IMR-90 (cell line): ENCODE results near the gene WHRN. TPM values are rescaled to one million over a fixed set of nuclear protein-coding genes. Genes with fewer than 3 reads are reported as not detected.

ENCODE experiments used
- ATAC-seq: fragments of 200-7000 bp; cut with Tn5 transposase; 2 replicates; pipeline ENCODE4 v1.9.1; 2020; ENCODE audit warnings: low read depth, mild to moderate bottlenecking, moderate library complexity
- BruUV-seq: library from RNA; stranded (reverse); fragments of 400-500 nt; replicated peaks from 2 replicates; lab custom pipeline; 2021; lab: Mats Ljungman, UMichigan
- CTCF ChIA-PET: fragments of 300-600 bp; formaldehyde crosslinking; extraction: SDS; loops from one replicate; lab custom pipeline; 2021; ENCODE audit warnings: antibody characterized with exemption; lab: Yijun Ruan, JAX
- POLR2A ChIA-PET: fragments of 300-600 bp; sonication (Branson Sonifier 250); formaldehyde crosslinking; loops from one replicate; lab custom pipeline; 2022; ENCODE audit warnings: antibody characterized with exemption; ENCODE audit not compliant: unreplicated experiment; lab: Charles Lee
- DNase-seq: peaks from one replicate; pipeline ENCODE4 v3.0.0; 2013
- H2AFZ ChIP-seq: replicated peaks from 2 replicates; pipeline ENCODE3; 2013; ENCODE audit warnings: low read length, mild to moderate bottlenecking; ENCODE audit not compliant: poor library complexity
- H2AK5ac ChIP-seq: 2 replicates; pipeline ENCODE4 v1.6.1; 2013; ENCODE audit warnings: low read depth, low read length, inconsistent platforms
- H2AK9ac ChIP-seq: replicated peaks from 2 replicates; pipeline ENCODE3; 2013; ENCODE audit warnings: mild to moderate bottlenecking, low read depth, low read length, moderate library complexity; ENCODE audit not compliant: poor library complexity
- H2BK120ac ChIP-seq: 2 replicates; pipeline ENCODE4 v1.6.1; 2013; ENCODE audit warnings: low read depth, low read length, inconsistent platforms
- H2BK15ac ChIP-seq: 3 replicates; pipeline ENCODE4 v1.6.1; 2013; ENCODE audit warnings: low read depth, low read length, inconsistent platforms
- H2BK20ac ChIP-seq: 2 replicates; pipeline ENCODE4 v1.6.1; 2013; ENCODE audit warnings: low read depth, mild to moderate bottlenecking, inconsistent platforms, low read length, moderate library complexity
- H2BK5ac ChIP-seq: 2 replicates; pipeline ENCODE4 v1.6.1; 2013; ENCODE audit warnings: mild to moderate bottlenecking, low read depth, low read length, inconsistent platforms; ENCODE audit not compliant: poor library complexity, severe bottlenecking
- H3K14ac ChIP-seq: replicated peaks from 2 replicates; pipeline ENCODE4 v1.6.1; 2013; ENCODE audit warnings: low read depth, low read length, inconsistent platforms
- H3K18ac ChIP-seq: 2 replicates; pipeline ENCODE4 v1.6.1; 2013; ENCODE audit warnings: low read depth, low read length, control low read depth
- H3K23ac ChIP-seq: 2 replicates; pipeline ENCODE4 v1.6.1; 2013; ENCODE audit warnings: low read depth, low read length, inconsistent platforms
- H3K27ac ChIP-seq: 2 replicates; pipeline ENCODE4 v1.5.1; 2013; ENCODE audit warnings: mild to moderate bottlenecking, control low read depth, low read length; ENCODE audit not compliant: insufficient read depth
- H3K27me3 ChIP-seq: 2 replicates; pipeline ENCODE4 v1.6.1; 2013; ENCODE audit warnings: low read length; ENCODE audit not compliant: control insufficient read depth, insufficient read depth
- H3K36me3 ChIP-seq: 2 replicates; pipeline ENCODE4 v1.6.1; 2013; ENCODE audit warnings: low read length, mixed read lengths; ENCODE audit not compliant: control insufficient read depth, insufficient read depth
- H3K4ac ChIP-seq: 2 replicates; pipeline ENCODE4 v1.6.1; 2013; ENCODE audit warnings: low read depth, low read length, inconsistent platforms
- H3K4me1 ChIP-seq: 2 replicates; pipeline ENCODE4 v1.6.1; 2013; ENCODE audit warnings: low read length, mixed read lengths; ENCODE audit not compliant: control insufficient read depth, insufficient read depth
- H3K4me2 ChIP-seq: 2 replicates; pipeline ENCODE4 v1.6.1; 2013; ENCODE audit warnings: low read depth, mild to moderate bottlenecking, control low read depth, low read length, moderate library complexity
- H3K4me3 ChIP-seq: 2 replicates; pipeline ENCODE4 v1.5.1; 2013; ENCODE audit warnings: low read depth, mild to moderate bottlenecking, control low read depth, low read length, moderate library complexity; ENCODE audit not compliant: insufficient read depth
- H3K56ac ChIP-seq: 2 replicates; pipeline ENCODE4 v1.6.1; 2013; ENCODE audit warnings: low read length, inconsistent platforms; ENCODE audit not compliant: insufficient read depth; ENCODE audit errors: extremely low read depth
- H3K79me1 ChIP-seq, 2 experiments: 2 replicates each; pipeline ENCODE4 v1.6.1; 2013; ENCODE audit warnings: low read length in 2 of 2, inconsistent platforms in 1 of 2, low read depth in 1 of 2
- H3K9ac ChIP-seq: 2 replicates; pipeline ENCODE4 v1.6.1; 2013; ENCODE audit warnings: low read depth, low read length, control low read depth
- H3K9me1 ChIP-seq: 2 replicates; pipeline ENCODE4 v1.6.1; 2013; ENCODE audit warnings: low read length, inconsistent platforms; ENCODE audit not compliant: insufficient read depth
- H3K9me3 ChIP-seq: 2 replicates; pipeline ENCODE4 v1.6.1; 2013; ENCODE audit warnings: low read length; ENCODE audit not compliant: control insufficient read depth, insufficient read depth
- H4K20me1 ChIP-seq: 2 replicates; pipeline ENCODE4 v1.6.1; 2013; ENCODE audit warnings: low read length, inconsistent platforms; ENCODE audit not compliant: insufficient read depth
- H4K5ac ChIP-seq: 2 replicates; pipeline ENCODE4 v1.6.1; 2013; ENCODE audit warnings: mild to moderate bottlenecking, low read depth, low read length, control low read depth
- H4K8ac ChIP-seq, 2 experiments: 2 replicates each; pipeline ENCODE4 v1.6.1; 2013; ENCODE audit warnings: low read depth in 2 of 2, low read length in 2 of 2, control low read depth in 1 of 2, inconsistent platforms in 1 of 2
- H4K91ac ChIP-seq: 2 replicates; pipeline ENCODE4 v1.6.1; 2013; ENCODE audit warnings: low read depth, low read length, inconsistent platforms; ENCODE audit not compliant: insufficient read depth
- CHD1 ChIP-seq: IDR thresholded peaks from 2 replicates; pipeline ENCODE4 v1.6.1; 2012; ENCODE audit warnings: low read depth, low read length, improper control_type of control experiment
- MAFK ChIP-seq: IDR thresholded peaks from 2 replicates; pipeline ENCODE4 v1.6.1; 2012; ENCODE audit warnings: low read depth, low read length, improper control_type of control experiment
- MXI1 ChIP-seq: IDR thresholded peaks from 2 replicates; pipeline ENCODE4 v1.6.1; 2012; ENCODE audit warnings: low read depth, mild to moderate bottlenecking, low read length, moderate library complexity, borderline replicate concordance
- WGBS, 2 experiments: methylation state at CpG; one replicate each; pipeline versions ENCODE4 v1.1.5 to v1.1.7; 2013; ENCODE audit warnings: missing lambda C conversion rate in 2 of 2; ENCODE audit not compliant: insufficient read length in 1 of 2; ENCODE audit errors: extremely low coverage in 2 of 2; 5-methylcytosine and 5-hydroxymethylcytosine counted together
- dilution Hi-C: fragments of 300-500 bp; cut with HindIII; formaldehyde crosslinking; loops from one replicate; pipeline ENCODE4 v1.14.3; 2018; ENCODE audit warnings: low sequenced_read_pairs; ENCODE audit not compliant: unreplicated experiment
- in situ Hi-C: fragments of 300-500 bp; cut with MboI; formaldehyde crosslinking; loops from 3 replicates; pipeline ENCODE4 v1.14.3; 2019; ENCODE audit warnings: low sequenced_read_pairs, inconsistent platforms, mixed read lengths
- intact Hi-C: fragments of 100-400 bp; cut with micrococcal nuclease; formaldehyde crosslinking; loops from 2 replicates; pipeline ENCODE4 v1.10.0; 2022
- polyA plus RNA-seq, 3 experiments: library from polyadenylated mRNA; depleted of rRNA; stranded (reverse); fragments of >200 nt; gene quantifications; 2 replicates each; pipeline ENCODE4 v1.2.3, GENCODE V29; 2012; ENCODE audit warnings: low replicate concordance in 1 of 3
- total RNA-seq: library from RNA; depleted of rRNA; stranded (reverse); fragments of >200 nt; gene quantifications from 2 replicates; pipeline ENCODE4 v1.2.3, GENCODE V29; 2012
- TF ChIP-seq, protein P1 (sequence below): conservative IDR thresholded peaks from 2 replicates; pipeline ENCODE4 v1.5.1; 2012; ENCODE audit warnings: mild to moderate bottlenecking, low read depth, low read length, improper control_type of control experiment

Gene WHRN
- total and polyA plus RNA-seq, 2 of the 4 experiments (the other 2 are of a cell fraction): 0.18 to 2.6 TPM

DNA sequence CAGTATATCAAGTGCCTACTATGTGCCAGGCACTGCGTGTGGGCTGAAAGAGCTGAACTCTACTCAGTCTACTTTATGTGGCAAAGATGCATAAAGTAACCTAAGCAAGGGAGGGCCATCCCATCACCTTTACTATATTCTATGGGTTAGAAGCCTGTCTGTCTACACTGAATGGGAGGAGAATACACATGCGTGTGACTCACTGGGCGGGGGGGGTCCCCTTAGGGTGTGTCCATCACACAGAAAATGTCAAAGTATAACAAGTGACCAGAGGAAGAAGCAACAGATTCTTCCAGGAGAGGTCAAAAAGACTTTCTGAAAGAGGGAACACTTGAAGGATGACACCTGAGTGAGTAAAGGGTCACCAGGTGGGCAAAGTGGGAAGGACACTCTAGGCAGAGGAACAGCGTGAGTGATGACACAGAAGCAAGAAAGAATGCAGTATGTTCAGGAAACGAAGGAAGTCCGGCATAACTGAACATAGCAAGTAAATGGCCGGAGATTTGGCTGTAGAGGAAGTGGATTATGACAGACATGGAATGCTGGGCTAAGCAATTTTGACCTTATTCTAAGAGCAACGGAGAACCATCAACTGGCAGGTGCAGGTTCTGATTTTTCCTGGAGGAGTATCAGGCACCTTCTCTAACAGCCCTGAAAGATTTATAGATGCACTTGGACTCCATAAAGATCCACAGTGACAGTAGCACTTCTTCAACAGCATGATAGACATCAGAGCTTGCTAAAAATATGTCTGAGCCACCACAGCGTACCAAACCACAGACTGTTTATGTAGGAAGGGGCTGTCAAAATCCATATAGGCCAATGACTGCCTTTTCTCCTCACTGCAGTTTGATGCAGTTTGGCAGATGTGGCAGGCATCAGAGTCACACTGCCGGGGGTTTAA lies 8.0 kb upstream of the WHRN start:
- no peak for DNase-seq
- Histone ChIP-seq H2BK5ac (no peak overlapping the region), H3K4me2 (no peak overlapping the region), H3K27me3 (peaks cover 48% of the 10 kb centered on the region), H3K18ac (no peak overlapping the region), H2AK9ac (no peak overlapping the region), H3K9me3 (0 out of 2 replicates have a peak, but pooled peaks cover 1% of the 10 kb centered on the region), H2AFZ (no peak overlapping the region), H3K14ac (no peak overlapping the region), H4K20me1 (no peaks in the 10 kb centered on the region), H3K23ac (no peak overlapping the region), H3K56ac (no peak overlapping the region), H2BK120ac (no peak overlapping the region), H2BK15ac (no peak overlapping the region), H4K8ac (no peak overlapping the region), H2BK20ac (no peak overlapping the region), H3K36me3 (no peaks in the 10 kb centered on the region), H4K91ac (no peak overlapping the region), H3K4me3 (no peak overlapping the region), H3K9ac (no peak overlapping the region), H3K79me1 (no peaks in the 10 kb centered on the region), H3K27ac (no peak overlapping the region), H3K4me1 (no peaks in the 10 kb centered on the region), H3K4ac (no peak overlapping the region), H3K9me1 (no peaks in the 10 kb centered on the region), H4K5ac (no peak overlapping the region), H2AK5ac (no peak overlapping the region)
- dilution Hi-C loops: no loop called here
- TF ChIP-seq CHD1: no peak
- TF ChIP-seq MXI1: no peak
- TF ChIP-seq, protein P1, sequence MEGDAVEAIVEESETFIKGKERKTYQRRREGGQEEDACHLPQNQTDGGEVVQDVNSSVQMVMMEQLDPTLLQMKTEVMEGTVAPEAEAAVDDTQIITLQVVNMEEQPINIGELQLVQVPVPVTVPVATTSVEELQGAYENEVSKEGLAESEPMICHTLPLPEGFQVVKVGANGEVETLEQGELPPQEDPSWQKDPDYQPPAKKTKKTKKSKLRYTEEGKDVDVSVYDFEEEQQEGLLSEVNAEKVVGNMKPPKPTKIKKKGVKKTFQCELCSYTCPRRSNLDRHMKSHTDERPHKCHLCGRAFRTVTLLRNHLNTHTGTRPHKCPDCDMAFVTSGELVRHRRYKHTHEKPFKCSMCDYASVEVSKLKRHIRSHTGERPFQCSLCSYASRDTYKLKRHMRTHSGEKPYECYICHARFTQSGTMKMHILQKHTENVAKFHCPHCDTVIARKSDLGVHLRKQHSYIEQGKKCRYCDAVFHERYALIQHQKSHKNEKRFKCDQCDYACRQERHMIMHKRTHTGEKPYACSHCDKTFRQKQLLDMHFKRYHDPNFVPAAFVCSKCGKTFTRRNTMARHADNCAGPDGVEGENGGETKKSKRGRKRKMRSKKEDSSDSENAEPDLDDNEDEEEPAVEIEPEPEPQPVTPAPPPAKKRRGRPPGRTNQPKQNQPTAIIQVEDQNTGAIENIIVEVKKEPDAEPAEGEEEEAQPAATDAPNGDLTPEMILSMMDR: no peak
- TF ChIP-seq MAFK: 0 out of 2 replicates have a peak, but pooled peaks have one; percentile 8
- ATAC-seq: no peak
- in situ Hi-C loops: no loop called here
- POLR2A ChIA-PET: no interaction called here
- 72% methylated on average over 4 of the region's 10 CpGs; no CpG with 5 or more reads in 1 of the 2 experiments for WGBS, 2 experiments
- no TSS peak for BruUV-seq
- CTCF ChIA-PET: no interaction called here
- intact Hi-C loops: no loop called here
